DOHH2 (cell line): ENCODE measurements around the gene APOA1.

Experiments
- CTCF ChIP-seq: fragments of 200-600 bp; sonication (generic); IDR thresholded peaks from one replicate; pipeline ENCODE4 v1.5.1; 2014; ENCODE audit warnings: antibody characterized with exemption, mild to moderate bottlenecking, low read depth, low read length; ENCODE audit not compliant: poor library complexity, severe bottlenecking
- EZH2phosphoT487 ChIP-seq: fragments of 200-600 bp; sonication (generic); IDR thresholded peaks from 2 replicates; pipeline ENCODE4 v1.6.1; 2017; ENCODE audit warnings: borderline replicate concordance, mild to moderate bottlenecking, antibody characterized with exemption, low read length, moderate library complexity, mixed read lengths

DNA sequence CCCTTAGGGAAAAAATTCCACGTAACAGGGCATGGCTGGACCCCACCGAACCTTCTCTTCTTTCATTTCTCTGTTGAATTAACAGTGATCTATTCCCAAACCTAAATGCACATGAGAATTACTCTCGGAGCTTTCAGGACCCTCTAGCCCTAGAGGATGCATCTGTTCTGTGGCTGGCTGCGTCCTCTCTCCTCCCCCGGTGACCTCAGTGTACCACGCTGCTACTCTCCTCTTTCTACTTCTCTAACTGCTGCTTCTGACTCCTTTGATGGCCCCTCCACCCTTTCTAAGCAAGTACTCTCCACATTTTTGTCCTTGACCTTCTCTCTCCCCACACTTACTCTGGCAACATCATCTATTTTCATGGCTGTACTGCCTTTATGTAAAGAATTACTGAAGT, 12.1 kb upstream of the APOA1 start:
- no peak for TF ChIP-seq CTCF
- TF ChIP-seq EZH2phosphoT487 = no peak
